Measurements from ENCODE around the gene EPS8.

EPS8 gene

DNA sequence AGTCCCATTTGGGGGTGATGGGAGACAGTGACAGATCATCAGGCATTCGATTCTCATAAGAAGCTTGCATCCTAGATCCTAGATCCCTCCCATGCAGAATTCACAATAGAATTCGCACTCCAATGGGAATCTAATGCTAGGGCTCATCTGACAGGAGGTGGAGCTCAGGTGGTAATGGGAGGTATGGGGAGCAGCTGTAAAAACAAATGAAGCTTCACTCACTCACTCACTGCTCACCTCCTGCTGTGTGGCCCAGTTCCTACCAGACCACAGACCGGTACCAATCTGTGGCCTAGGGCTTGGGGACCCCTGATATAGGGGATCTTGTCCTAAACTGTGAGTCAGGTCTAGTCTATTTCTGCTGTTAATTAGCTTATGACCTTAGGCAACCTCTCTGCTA lies 40.1 kb upstream of the EPS8 start:
- DNase-seq (ENCODE audit: low read depth) = no peak
- TF ChIP-seq, protein P1, sequence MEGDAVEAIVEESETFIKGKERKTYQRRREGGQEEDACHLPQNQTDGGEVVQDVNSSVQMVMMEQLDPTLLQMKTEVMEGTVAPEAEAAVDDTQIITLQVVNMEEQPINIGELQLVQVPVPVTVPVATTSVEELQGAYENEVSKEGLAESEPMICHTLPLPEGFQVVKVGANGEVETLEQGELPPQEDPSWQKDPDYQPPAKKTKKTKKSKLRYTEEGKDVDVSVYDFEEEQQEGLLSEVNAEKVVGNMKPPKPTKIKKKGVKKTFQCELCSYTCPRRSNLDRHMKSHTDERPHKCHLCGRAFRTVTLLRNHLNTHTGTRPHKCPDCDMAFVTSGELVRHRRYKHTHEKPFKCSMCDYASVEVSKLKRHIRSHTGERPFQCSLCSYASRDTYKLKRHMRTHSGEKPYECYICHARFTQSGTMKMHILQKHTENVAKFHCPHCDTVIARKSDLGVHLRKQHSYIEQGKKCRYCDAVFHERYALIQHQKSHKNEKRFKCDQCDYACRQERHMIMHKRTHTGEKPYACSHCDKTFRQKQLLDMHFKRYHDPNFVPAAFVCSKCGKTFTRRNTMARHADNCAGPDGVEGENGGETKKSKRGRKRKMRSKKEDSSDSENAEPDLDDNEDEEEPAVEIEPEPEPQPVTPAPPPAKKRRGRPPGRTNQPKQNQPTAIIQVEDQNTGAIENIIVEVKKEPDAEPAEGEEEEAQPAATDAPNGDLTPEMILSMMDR (IDR thresholded peaks at IDR 0.05; ENCODE audit: control insufficient read depth, extremely low read depth, insufficient read depth) = no peak
- no peak overlapping the region for H3K4me3 ChIP-seq (ENCODE audit: low read depth, low read length)

DNA sequence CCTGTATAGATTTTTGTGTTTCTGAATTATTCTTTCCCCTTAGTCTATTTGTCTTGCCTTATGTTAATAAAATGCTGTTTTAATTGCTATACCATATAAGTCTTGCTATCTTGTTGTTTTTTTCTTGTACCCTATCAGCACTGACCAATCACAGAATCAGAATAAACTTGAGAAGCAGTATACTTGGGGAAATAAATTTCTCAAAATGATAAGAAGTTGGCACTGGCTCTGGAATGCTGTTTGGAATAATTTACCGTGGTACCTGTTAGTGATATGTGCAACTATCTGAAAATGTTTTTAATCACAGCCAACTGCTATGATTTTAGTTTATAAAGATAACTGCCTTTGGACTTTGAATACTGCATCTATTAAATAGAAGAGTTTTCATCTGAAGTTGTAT lies 37.9 kb upstream of the EPS8 start:
- no peak for DNase-seq (ENCODE audit: low read depth)
- TF ChIP-seq, protein P1 (IDR thresholded peaks at IDR 0.05; ENCODE audit: control insufficient read depth, extremely low read depth, insufficient read depth) = no peak
- no peak overlapping the region for H3K4me3 ChIP-seq (ENCODE audit: low read depth, low read length)

DNA sequence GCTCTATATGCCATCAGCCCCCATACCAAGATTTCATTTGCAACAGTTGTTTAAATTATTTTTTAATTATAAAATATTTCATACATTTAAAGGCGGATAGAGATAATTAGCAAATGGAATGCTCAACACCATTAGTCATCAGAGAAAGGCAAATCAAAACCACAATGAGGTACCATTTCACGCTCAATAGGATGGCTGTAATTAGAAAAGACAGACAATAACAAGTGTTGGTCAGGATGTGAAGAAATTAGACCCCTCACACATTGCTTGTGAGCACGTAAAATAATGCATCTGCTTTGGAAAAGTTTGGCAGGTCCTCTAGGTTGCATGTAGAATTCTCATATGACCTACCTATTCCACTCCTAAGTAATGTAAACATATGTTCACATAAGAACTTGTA lies 35.3 kb upstream of the EPS8 start:
- TF ChIP-seq, protein P1 (IDR thresholded peaks at IDR 0.05; ENCODE audit: control insufficient read depth, extremely low read depth, insufficient read depth) = no peak
- H3K4me3 ChIP-seq (ENCODE audit: low read depth, low read length) = no peak overlapping the region
- no peak for DNase-seq (ENCODE audit: low read depth)

DNA sequence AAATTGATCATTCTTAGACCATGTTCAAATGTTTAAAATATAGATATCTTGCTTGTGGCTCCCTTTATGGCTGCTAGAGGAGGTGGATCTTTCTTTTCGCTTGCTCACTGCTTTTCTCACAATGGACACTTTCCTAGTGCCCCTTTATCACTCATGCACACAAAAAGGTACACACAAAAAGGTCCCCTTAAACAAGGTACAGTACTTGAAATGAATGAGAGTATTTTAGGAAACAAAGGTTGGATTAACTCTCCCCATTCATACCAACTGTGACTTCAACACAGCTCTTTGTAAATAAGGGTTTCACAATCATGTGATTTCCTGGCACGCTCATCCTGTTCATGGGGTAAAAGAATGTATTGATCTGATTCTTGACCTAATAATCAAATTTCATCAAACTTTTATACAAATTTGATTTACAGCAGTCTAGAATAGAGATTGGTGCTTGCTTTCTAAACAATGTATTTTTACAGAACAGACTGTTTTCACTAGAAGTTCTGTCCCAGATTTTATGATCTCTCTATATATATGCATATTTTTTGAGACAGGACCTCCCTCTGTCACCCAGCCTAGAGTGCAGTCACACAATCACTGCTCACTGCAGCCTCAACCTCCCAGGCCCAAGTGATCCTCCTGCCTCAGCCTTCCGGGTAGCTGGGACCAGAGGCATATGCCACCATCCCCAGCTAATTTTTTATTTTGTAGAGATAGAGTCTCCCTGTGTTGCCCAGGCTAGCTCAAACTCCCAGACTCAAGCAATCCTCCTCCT lies 34.4 kb upstream of the EPS8 start:
- no peak overlapping the region for H3K4me3 ChIP-seq (ENCODE audit: low read depth, low read length)
- TF ChIP-seq, protein P1 (IDR thresholded peaks at IDR 0.05; ENCODE audit: control insufficient read depth, extremely low read depth, insufficient read depth) = no peak
- DNase-seq (ENCODE audit: low read depth) = no peak

DNA sequence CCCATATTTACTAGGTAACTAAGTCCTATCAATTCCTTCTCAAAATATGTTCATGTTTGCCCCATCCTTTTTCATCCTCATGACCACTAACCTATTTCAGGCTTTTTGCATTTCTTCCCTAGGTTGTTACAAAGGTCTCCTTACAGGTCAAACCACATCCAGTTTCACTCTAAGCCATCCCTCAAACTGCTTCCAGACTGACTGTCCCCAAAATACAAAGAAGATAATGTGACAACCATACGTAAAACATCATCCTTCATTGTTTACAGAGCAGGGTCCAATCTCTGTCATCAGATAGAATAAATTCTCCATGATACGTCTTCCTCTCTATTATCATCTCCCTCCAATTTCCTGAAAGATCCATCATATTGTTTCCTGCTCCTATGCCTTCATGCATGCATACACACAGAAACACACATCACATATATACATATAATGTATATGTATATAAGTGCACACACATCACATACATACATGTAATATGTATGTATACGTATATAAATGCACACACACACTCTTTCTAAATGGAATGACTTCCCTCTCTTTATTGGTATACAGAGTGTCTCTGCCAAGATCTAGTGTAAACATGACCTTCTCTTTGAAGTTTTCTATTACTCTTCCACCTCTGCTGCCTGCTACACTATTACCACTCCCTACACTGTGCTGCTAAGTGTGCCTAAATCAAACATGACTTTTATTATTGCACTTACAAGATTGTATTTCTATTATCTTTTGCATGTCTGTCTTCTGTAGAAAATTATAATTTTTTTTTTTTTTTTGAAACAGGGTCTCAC lies 30.7 kb upstream of the EPS8 start:
- DNase-seq (ENCODE audit: low read depth) = peak; percentile 86
- TF ChIP-seq, protein P1 (IDR thresholded peaks at IDR 0.05; ENCODE audit: control insufficient read depth, extremely low read depth, insufficient read depth) = no peak
- no peak overlapping the region for H3K4me3 ChIP-seq (ENCODE audit: low read depth, low read length)

DNA sequence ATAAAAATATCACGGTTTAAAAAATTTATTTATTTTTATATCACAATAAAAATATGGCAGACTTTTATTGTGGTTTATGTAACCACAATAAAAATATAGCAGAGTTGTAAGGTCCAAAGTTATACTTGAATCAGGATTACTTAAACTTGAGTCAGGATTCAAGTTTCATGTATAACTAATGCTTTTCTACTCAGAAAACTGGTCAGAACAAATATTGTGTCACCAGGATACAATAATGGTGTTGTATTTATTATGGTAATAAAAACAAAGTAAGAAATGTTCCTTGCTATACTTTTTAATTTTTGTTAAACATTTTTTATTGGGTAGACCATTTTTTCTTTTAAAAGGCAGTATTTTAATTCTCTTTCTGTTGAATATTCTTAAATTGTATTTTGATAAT lies 29.2 kb upstream of the EPS8 start:
- TF ChIP-seq, protein P1 (IDR thresholded peaks at IDR 0.05; ENCODE audit: control insufficient read depth, extremely low read depth, insufficient read depth) = no peak
- no peak overlapping the region for H3K4me3 ChIP-seq (ENCODE audit: low read depth, low read length)
- no peak for DNase-seq (ENCODE audit: low read depth)

Measured in LNCaP clone FGC (cell line).